Left ventricle myocardium inferior (tissue), 1 donor: Measurements from ENCODE around the gene LGALS4. TPM values are rescaled to one million over a fixed set of nuclear protein-coding genes. Genes with fewer than 3 reads are reported as not detected.
"Not testable (repeated sequence)": the region's sequence is repeated elsewhere in the genome, so short reads cannot be mapped to it uniquely, and the experiment has no call there.

ENCODE experiments used
- DNase-seq: peaks from one replicate; pipeline ENCODE4 v3.0.0-alpha.2; 2020
- H3K27ac ChIP-seq: fragments of 200-600 bp; replicated peaks from 2 replicates; pipeline ENCODE4 v1.8.0; 2021
- H3K27me3 ChIP-seq: fragments of 200-600 bp; 2 replicates; pipeline ENCODE4 v1.8.0; 2021; ENCODE audit warnings: low read depth
- H3K36me3 ChIP-seq: fragments of 200-600 bp; 2 replicates; pipeline ENCODE4 v1.8.0; 2021
- H3K4me1 ChIP-seq: fragments of 200-600 bp; 2 replicates; pipeline ENCODE4 v1.8.0; 2021
- H3K4me3 ChIP-seq: fragments of 200-600 bp; 2 replicates; pipeline ENCODE4 v1.8.0; 2021; ENCODE audit warnings: mild to moderate bottlenecking, moderate library complexity
- H3K9me3 ChIP-seq: fragments of 200-600 bp; replicated peaks from 2 replicates; pipeline ENCODE4 v1.8.0; 2021
- intact Hi-C: fragments of 100-400 bp; cut with micrococcal nuclease; formaldehyde crosslinking; loops from one replicate; pipeline ENCODE4 v1.11.0; 2022
- total RNA-seq: library from RNA; stranded (reverse); fragmentation: NEBNext Ultra II Directional; extraction: Animal tissue kit (Norgen Biotek cat#: 25700); gene quantifications from one replicate; pipeline ENCODE4 v1.2.1, GENCODE V29; 2021
- TF ChIP-seq, protein P1 (sequence below): fragments of 200-600 bp; IDR thresholded peaks from 2 replicates; pipeline ENCODE4 v1.8.0; 2021; ENCODE audit warnings: antibody characterized with exemption, mild to moderate bottlenecking, borderline replicate concordance
- donor health status: DM: no; HTN: yes; CAD: no; lungs with severe emphysema.

The LGALS4 gene
- total RNA-seq, 1 donor from 2014 or later, result 0.82 TPM

- H3K4me1 ChIP-seq, result peaks cover 8% of the 10 kb centered on the region
- no peak overlapping the region for H3K27ac ChIP-seq
- no peaks in the 10 kb centered on the region for H3K27me3 ChIP-seq
- TF ChIP-seq, protein P1, sequence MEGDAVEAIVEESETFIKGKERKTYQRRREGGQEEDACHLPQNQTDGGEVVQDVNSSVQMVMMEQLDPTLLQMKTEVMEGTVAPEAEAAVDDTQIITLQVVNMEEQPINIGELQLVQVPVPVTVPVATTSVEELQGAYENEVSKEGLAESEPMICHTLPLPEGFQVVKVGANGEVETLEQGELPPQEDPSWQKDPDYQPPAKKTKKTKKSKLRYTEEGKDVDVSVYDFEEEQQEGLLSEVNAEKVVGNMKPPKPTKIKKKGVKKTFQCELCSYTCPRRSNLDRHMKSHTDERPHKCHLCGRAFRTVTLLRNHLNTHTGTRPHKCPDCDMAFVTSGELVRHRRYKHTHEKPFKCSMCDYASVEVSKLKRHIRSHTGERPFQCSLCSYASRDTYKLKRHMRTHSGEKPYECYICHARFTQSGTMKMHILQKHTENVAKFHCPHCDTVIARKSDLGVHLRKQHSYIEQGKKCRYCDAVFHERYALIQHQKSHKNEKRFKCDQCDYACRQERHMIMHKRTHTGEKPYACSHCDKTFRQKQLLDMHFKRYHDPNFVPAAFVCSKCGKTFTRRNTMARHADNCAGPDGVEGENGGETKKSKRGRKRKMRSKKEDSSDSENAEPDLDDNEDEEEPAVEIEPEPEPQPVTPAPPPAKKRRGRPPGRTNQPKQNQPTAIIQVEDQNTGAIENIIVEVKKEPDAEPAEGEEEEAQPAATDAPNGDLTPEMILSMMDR, result no peak
- H3K4me3 ChIP-seq, result no peak overlapping the region
- intact Hi-C loops, result no loop called here
- H3K36me3 ChIP-seq, result no peaks in the 10 kb centered on the region
- no peaks in the 10 kb centered on the region for H3K9me3 ChIP-seq
- no peak for DNase-seq
Observed at GRCh38 chr19:38774181-38774950, 38.4 kb downstream of the LGALS4 start.

DNA sequence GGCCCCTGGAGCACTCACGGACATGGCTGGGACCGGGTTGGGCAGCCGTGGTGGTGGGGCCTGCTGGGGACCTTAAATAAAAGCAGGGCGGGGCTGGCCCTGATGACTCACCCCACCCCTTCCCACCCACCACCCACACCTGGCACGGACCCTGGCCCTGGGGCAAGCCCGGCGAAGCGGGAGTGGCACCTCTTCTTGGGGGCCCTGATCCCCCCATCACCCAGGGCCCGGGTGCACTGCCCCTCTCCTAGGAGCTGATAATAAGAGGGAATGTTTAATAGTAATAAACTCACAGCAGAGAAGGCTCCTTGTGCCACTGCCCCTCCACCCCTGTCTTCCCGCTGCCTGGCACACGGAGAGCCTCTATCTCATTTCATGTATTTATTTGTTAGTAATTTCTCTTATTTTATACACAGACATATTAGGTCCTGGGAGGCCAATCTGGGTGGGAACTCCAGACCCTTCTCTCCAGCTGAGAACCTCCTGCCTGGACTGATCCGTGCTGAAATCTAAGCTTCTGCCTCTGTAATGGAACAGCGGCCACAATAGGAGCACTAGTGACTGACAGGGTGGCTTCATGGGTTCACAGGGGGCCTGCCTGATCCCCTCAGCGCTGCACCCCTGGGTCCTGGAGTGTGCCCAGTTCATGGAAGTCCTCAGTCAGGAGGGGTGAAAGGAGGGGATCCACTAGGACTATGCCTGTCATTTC is 39.1 kb downstream of the LGALS4 start, which contains the start of gene LGALS7:
Gene LGALS7, minus strand, starts transcription at position 49 of the 709 bp plus-strand sequence. Its CDS starts 25 bp downstream, at position 24.
- no peaks in the 10 kb centered on the region for H3K27me3 ChIP-seq
- TF ChIP-seq, protein P1, result no peak
- H3K27ac ChIP-seq, result no peak within 1 kb of the TSS
- H3K36me3 ChIP-seq, result no peaks in the 10 kb centered on the region
- intact Hi-C loops, result no loop called here
- no peak for DNase-seq
- no peak within 1 kb of the TSS for H3K4me3 ChIP-seq
- no peaks in the 10 kb centered on the region for H3K9me3 ChIP-seq
- peaks cover 9% of the 10 kb centered on the region for H3K4me1 ChIP-seq

GRCh38 chr19:38771569-38771968 is 41.2 kb downstream of the LGALS4 start:
- H3K4me3 ChIP-seq, intact Hi-C loops, H3K27ac ChIP-seq, DNase-seq, H3K36me3 ChIP-seq, H3K9me3 ChIP-seq, H3K4me1 ChIP-seq, H3K27me3 ChIP-seq: not testable (repeated sequence)

DNA sequence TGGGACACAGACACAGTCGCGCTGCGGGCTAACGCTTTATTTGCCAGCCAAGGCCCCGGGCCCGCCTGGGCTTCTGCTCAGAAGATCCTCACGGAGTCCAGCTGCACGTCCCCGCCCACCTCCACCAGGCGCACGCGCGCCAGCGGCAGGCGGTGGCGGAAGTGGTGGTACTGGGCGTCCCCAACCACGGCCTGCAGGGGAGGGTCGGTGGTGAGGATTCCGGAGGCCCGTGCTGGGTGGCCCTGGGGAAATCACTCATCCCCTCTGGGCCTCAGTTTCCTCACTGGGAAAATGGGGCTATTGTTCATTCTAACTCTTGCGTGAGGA is 41.8 kb downstream of the LGALS4 start:
- not testable (repeated sequence) for H3K27me3 ChIP-seq, DNase-seq, H3K4me3 ChIP-seq

GRCh38 chr19:38770228-38770948 is 42.4 kb downstream of the LGALS4 start:
- DNase-seq, H3K27me3 ChIP-seq, H3K4me1 ChIP-seq, H3K9me3 ChIP-seq, H3K36me3 ChIP-seq, intact Hi-C loops: not testable (repeated sequence)
- Histone ChIP-seq H3K27ac (peak overlapping the region; percentile 75), H3K4me3 (peak overlapping the region; percentile 56)

More for the DNA sequence above, 41.8 kb downstream of the LGALS4 start:
- H3K9me3 ChIP-seq, H3K27ac ChIP-seq, H3K36me3 ChIP-seq, intact Hi-C loops, H3K4me1 ChIP-seq: not testable (repeated sequence)

DNA sequence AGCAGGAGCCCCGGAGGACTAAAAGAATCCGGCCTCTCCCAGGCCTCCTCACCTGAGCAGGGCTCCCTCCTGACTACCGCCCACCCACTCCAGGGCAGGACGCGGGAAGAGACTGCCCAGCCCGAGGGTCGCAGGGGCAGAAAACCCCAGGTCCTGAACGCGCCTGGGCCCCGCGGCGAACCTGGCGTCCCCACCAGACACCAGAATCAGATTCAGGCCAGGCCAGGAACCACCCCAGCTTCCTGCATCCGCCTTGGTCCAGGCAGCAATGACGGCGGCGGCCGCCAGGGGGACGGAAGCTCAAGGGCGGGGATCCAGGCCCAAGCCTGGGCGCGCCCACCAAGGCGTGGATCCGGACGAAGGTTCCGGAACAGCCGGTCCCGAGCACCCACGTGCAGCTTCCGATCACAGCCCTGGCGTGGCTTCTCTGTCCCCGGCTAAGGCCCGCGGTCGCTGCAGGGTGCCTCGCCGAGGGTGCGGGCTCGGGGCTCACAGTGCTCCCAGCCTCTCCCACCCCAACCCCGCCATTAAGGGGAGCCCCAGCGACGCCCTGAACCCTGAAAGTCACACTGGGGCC is 43.0 kb downstream of the LGALS4 start:
- H3K4me1 ChIP-seq, result peaks cover 9% of the 10 kb centered on the region
- H3K27ac ChIP-seq, result peak overlapping the region; percentile 75
- H3K4me3 ChIP-seq, result peak overlapping the region; percentile 56
- intact Hi-C loops, result loop anchor here (10.0 kb wide), 1 partner anchor 65 kb away; the partner anchor contains the start of gene ECH1
- TF ChIP-seq, protein P1, result peak; percentile 84
- H3K27me3 ChIP-seq, result no peaks in the 10 kb centered on the region
- peak; percentile 92 for DNase-seq
- no peaks in the 10 kb centered on the region for H3K36me3 ChIP-seq
- H3K9me3 ChIP-seq, result no peaks in the 10 kb centered on the region
